Measurements from ENCODE around the gene CANT1. TPM values are rescaled to one million over a fixed set of nuclear protein-coding genes. Genes with fewer than 3 reads are reported as not detected.
"Not testable (repeated sequence)": the region's sequence is repeated elsewhere in the genome, so short reads cannot be mapped to it uniquely, and the experiment has no call there.

The CANT1 gene
- total and polyA plus RNA-seq, 2 donors = 18.5 to 20.2 TPM

- whole genome bisulfite sequencing = 96% methylated on average over 26 of the region's 26 CpGs
- no peaks in the 10 kb centered on the region for H3K9me3 ChIP-seq (ENCODE audit: control insufficient read depth in 2 of 2, insufficient read depth in 1 of 2, low read length in 1 of 2)
- H3K27me3 ChIP-seq (ENCODE audit: control insufficient read depth in 2 of 2, insufficient read depth in 1 of 2, low read length in 1 of 2) = peaks cover 0 to 42% of the 10 kb centered on the region in 2 donors
- H3K36me3 ChIP-seq (ENCODE audit: control insufficient read depth in 2 of 2, insufficient read depth in 2 of 2, low read length in 1 of 2) = no peaks in the 10 kb centered on the region
- peaks cover 0 to 5% of the 10 kb centered on the region in 2 donors for H3K4me1 ChIP-seq (ENCODE audit: control insufficient read depth in 2 of 2, insufficient read depth in 2 of 2, low read length in 2 of 2)
- H3K27ac ChIP-seq (ENCODE audit: low read depth in 1 of 2, low read length in 1 of 2) = no peak overlapping the region
- no peak for DNase-seq (ENCODE audit: low read depth in 6 of 9, low spot score in 9 of 9)
- H3K4me3 ChIP-seq (ENCODE audit: low read length in 2 of 2) = no peak overlapping the region
Measured at GRCh38 chr17:79031996-79032875, 22.7 kb upstream of the CANT1 start.

- 98% methylated on average over 12 of the region's 12 CpGs for WGBS
- DNase-seq (ENCODE audit: low read depth in 6 of 9, low spot score in 9 of 9); H3K9me3 ChIP-seq (ENCODE audit: control insufficient read depth in 2 of 2, insufficient read depth in 1 of 2, low read length in 1 of 2); H3K36me3 ChIP-seq (ENCODE audit: control insufficient read depth in 2 of 2, insufficient read depth in 2 of 2, low read length in 1 of 2); H3K27ac ChIP-seq (ENCODE audit: low read depth in 1 of 2, low read length in 1 of 2); H3K4me1 ChIP-seq (ENCODE audit: control insufficient read depth in 2 of 2, insufficient read depth in 2 of 2, low read length in 2 of 2); H3K4me3 ChIP-seq (ENCODE audit: low read length in 2 of 2): not testable (repeated sequence)
- H3K27me3 ChIP-seq (ENCODE audit: control insufficient read depth in 2 of 2, insufficient read depth in 1 of 2, low read length in 1 of 2) = peaks cover 2 to 58% of the 10 kb centered on the region in 2 donors
Measured at GRCh38 chr17:79030636-79031035, 21.1 kb upstream of the CANT1 start.

- Histone ChIP-seq H3K27ac (ENCODE audit: low read depth in 1 of 2, low read length in 1 of 2) (no peak overlapping the region), H3K9me3 (ENCODE audit: control insufficient read depth in 2 of 2, insufficient read depth in 1 of 2, low read length in 1 of 2) (no peaks in the 10 kb centered on the region), H3K27me3 (ENCODE audit: control insufficient read depth in 2 of 2, insufficient read depth in 1 of 2, low read length in 1 of 2) (peaks cover 2 to 70% of the 10 kb centered on the region in 2 donors), H3K36me3 (ENCODE audit: control insufficient read depth in 2 of 2, insufficient read depth in 2 of 2, low read length in 1 of 2) (no peaks in the 10 kb centered on the region), H3K4me3 (ENCODE audit: low read length in 2 of 2) (no peak overlapping the region), H3K4me1 (ENCODE audit: control insufficient read depth in 2 of 2, insufficient read depth in 2 of 2, low read length in 2 of 2) (peaks cover 5 to 16% of the 10 kb centered on the region in 2 donors)
- DNase-seq (ENCODE audit: low read depth in 6 of 9, low spot score in 9 of 9) = no peak
- whole genome bisulfite sequencing = 96% methylated on average over 16 of the region's 16 CpGs
Measured at GRCh38 chr17:79029327-79030009, 19.9 kb upstream of the CANT1 start.

DNA sequence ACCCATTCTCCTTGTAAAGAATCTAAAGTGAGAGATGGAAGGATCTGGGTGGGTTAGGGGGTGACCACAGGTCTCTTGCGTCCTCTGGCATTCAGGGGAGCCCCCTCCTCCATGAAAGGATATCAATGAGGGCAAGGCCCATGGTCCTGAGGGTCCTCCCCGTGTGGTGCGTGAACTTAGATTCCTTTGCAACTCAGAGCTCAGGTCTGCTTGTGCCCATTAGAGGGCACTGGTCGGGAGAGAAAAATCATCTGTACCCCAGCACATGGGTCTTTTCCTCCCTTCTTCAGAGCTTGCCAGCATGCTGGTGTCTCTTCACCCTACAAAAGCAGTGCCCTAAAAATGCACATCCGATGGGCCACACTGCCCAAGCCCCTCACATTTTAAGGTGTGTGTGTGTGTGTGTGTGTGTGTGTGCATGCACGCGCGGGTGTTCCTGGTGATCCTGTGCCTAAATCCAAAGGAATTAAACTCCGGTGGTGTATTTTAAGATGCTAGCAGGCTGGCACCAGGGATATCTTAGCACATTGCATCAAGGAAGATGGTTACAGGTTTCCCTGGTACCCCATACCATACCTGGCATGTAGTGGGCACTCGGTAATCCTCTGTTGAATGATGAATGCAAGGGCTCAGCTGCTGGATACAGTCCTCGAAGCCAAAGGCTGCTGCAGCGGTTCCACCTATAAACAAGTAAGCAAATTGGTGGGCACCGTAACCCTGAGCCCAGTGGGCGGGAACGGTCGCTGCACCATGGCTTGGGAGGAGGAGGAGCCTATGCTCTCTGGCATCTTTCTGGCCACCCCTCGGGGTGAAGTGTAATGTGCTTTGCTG is 19.1 kb upstream of the CANT1 start:
- no peak for DNase-seq (ENCODE audit: low read depth in 6 of 9, low spot score in 9 of 9)
- Histone ChIP-seq H3K36me3 (ENCODE audit: control insufficient read depth in 2 of 2, insufficient read depth in 2 of 2, low read length in 1 of 2) (no peaks in the 10 kb centered on the region), H3K27me3 (ENCODE audit: control insufficient read depth in 2 of 2, insufficient read depth in 1 of 2, low read length in 1 of 2) (peaks cover 2 to 73% of the 10 kb centered on the region in 2 donors), H3K9me3 (ENCODE audit: control insufficient read depth in 2 of 2, insufficient read depth in 1 of 2, low read length in 1 of 2) (no peaks in the 10 kb centered on the region), H3K4me3 (ENCODE audit: low read length in 2 of 2) (no peak overlapping the region), H3K27ac (ENCODE audit: low read depth in 1 of 2, low read length in 1 of 2) (no peak overlapping the region), H3K4me1 (ENCODE audit: control insufficient read depth in 2 of 2, insufficient read depth in 2 of 2, low read length in 2 of 2) (peaks cover 9 to 24% of the 10 kb centered on the region in 2 donors)
- 85% methylated on average over 17 of the region's 17 CpGs for WGBS

- no peak for DNase-seq (ENCODE audit: low read depth in 6 of 9, low spot score in 9 of 9)
- 77% methylated on average over 16 of the region's 16 CpGs for WGBS
- Histone ChIP-seq H3K4me1 (ENCODE audit: control insufficient read depth in 2 of 2, insufficient read depth in 2 of 2, low read length in 2 of 2) (peaks cover 11 to 28% of the 10 kb centered on the region in 2 donors), H3K4me3 (ENCODE audit: low read length in 2 of 2) (no peak overlapping the region), H3K9me3 (ENCODE audit: control insufficient read depth in 2 of 2, insufficient read depth in 1 of 2, low read length in 1 of 2) (no peaks in the 10 kb centered on the region), H3K27ac (ENCODE audit: low read depth in 1 of 2, low read length in 1 of 2) (no peak overlapping the region), H3K27me3 (ENCODE audit: control insufficient read depth in 2 of 2, insufficient read depth in 1 of 2, low read length in 1 of 2) (peaks cover 2 to 79% of the 10 kb centered on the region in 2 donors), H3K36me3 (ENCODE audit: control insufficient read depth in 2 of 2, insufficient read depth in 2 of 2, low read length in 1 of 2) (no peaks in the 10 kb centered on the region)
Measured at GRCh38 chr17:79027925-79028491, 18.4 kb upstream of the CANT1 start.

DNA sequence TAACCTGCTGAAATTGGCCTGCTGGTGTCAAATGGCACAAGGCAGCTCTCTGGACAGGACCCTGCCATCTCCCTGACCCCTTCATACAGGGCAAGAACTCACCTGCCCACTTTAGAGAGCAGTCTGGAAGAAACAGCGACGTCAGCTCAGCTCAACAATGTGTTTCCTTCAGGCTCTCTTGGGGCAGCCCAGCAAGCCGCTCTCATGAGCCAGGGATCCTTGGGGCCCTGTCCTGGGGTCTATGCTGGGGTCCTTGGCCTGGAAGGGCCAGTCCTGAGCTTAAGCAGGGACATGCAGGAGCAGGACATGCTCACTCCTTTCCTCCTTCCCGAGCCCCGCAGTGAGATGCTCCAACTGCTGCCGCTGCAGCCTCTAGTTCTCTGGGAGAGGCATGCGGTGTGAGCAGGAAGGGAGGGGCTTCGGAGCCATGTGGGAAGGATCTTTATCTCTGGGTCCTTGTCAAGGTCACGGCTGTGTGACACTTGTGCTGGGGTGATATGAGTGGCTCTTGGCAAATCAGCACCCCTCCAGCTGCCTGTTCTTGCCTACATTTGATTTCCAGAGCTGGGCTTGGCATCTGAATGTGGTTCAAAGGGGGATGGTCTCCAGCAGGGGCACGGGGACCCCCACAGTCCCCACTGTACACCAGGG is 17.8 kb upstream of the CANT1 start:
- Histone ChIP-seq H3K4me3 (ENCODE audit: low read length in 2 of 2) (no peak overlapping the region), H3K9me3 (ENCODE audit: control insufficient read depth in 2 of 2, insufficient read depth in 1 of 2, low read length in 1 of 2) (no peaks in the 10 kb centered on the region), H3K27ac (ENCODE audit: low read depth in 1 of 2, low read length in 1 of 2) (no peak overlapping the region), H3K27me3 (ENCODE audit: control insufficient read depth in 2 of 2, insufficient read depth in 1 of 2, low read length in 1 of 2) (peaks cover 2 to 85% of the 10 kb centered on the region in 2 donors), H3K4me1 (ENCODE audit: control insufficient read depth in 2 of 2, insufficient read depth in 2 of 2, low read length in 2 of 2) (peaks cover 11 to 28% of the 10 kb centered on the region in 2 donors), H3K36me3 (ENCODE audit: control insufficient read depth in 2 of 2, insufficient read depth in 2 of 2, low read length in 1 of 2) (no peaks in the 10 kb centered on the region)
- no peak for DNase-seq (ENCODE audit: low read depth in 6 of 9, low spot score in 9 of 9)
- WGBS = 88% methylated on average over 10 of the region's 10 CpGs

DNA sequence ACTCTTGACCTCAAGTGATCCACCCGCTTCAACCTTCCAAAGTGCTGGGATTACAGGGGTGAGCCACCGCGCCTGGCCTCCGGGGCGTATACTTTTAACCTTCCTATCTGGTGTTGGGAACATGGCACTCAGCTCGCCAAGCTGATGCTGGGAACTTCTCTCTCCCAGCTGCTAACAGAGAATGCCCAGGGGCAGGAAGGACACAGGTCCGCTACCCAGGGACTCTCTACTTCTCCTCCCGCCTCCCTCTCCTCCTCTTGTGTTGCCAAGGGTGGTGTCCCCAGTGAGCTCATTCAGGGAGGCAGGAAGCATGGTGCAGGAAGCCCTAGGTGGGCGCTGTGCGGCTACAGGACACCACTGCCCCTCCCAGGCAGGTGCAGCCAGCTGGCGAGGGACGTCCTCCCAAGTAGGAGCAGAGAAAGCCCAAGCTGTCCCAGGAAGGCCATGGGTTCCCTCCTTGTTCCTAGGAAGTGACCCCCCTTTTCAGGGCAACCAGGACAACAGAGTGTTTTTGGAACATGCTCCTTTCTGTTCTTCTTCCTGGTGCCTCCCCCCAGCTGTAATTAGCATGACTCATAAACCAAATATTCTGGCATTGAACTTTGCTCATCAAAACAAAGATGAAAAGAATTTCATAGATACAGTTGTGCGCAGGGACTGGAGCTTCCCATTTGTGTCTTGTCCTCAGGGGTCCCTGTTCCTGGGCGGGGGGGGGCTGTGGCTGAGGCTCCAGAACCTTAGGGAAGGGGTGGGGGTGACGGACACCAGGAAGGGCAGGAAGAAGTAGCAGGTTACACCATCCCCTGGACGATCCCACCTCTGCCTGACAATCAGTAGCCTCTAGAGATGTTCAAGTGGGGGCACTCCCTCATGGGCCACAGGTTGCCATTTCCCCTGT is 17.1 kb upstream of the CANT1 start:
- Histone ChIP-seq H3K27ac (ENCODE audit: low read depth in 1 of 2, low read length in 1 of 2) (no peak overlapping the region), H3K27me3 (ENCODE audit: control insufficient read depth in 2 of 2, insufficient read depth in 1 of 2, low read length in 1 of 2) (peaks cover 2 to 85% of the 10 kb centered on the region in 2 donors), H3K36me3 (ENCODE audit: control insufficient read depth in 2 of 2, insufficient read depth in 2 of 2, low read length in 1 of 2) (no peaks in the 10 kb centered on the region), H3K9me3 (ENCODE audit: control insufficient read depth in 2 of 2, insufficient read depth in 1 of 2, low read length in 1 of 2) (no peaks in the 10 kb centered on the region), H3K4me3 (ENCODE audit: low read length in 2 of 2) (no peak overlapping the region), H3K4me1 (ENCODE audit: control insufficient read depth in 2 of 2, insufficient read depth in 2 of 2, low read length in 2 of 2) (peaks cover 11 to 28% of the 10 kb centered on the region in 2 donors)
- no peak for DNase-seq (ENCODE audit: low read depth in 6 of 9, low spot score in 9 of 9)
- 90% methylated on average over 16 of the region's 16 CpGs for WGBS
